PC-9 (cell line): ENCODE data around the gene PTPMT1. TPM values are rescaled to one million over a fixed set of nuclear protein-coding genes. Genes with fewer than 3 reads are reported as not detected.

Experiments
- BruUV-seq: library from RNA; stranded (reverse); fragments of 400-500 nt; replicated peaks from 2 replicates; lab custom pipeline; 2021; lab: Mats Ljungman, UMichigan
- CTCF ChIA-PET: fragments of 300-600 bp; sonication (Branson Sonifier 250); formaldehyde crosslinking; loops from one replicate; lab custom pipeline; 2022; ENCODE audit warnings: antibody characterized with exemption; lab: Charles Lee
- POLR2A ChIA-PET: fragments of 300-600 bp; sonication (Branson Sonifier 250); formaldehyde crosslinking; loops from one replicate; lab custom pipeline; 2022; ENCODE audit warnings: antibody characterized with exemption; ENCODE audit not compliant: unreplicated experiment; lab: Charles Lee
- DNase-seq, 2 experiments: peaks; one replicate each; pipeline versions ENCODE4 v3.0.0 to v3.0.0-alpha.2; 2015 to 2022; ENCODE audit warnings: mixed read lengths in 1 of 2
- H2AFZ ChIP-seq: fragments of 200-600 bp; sonication (generic); 2 replicates; pipeline ENCODE4 v1.8.1; 2017; ENCODE audit warnings: antibody characterized with exemption
- H3F3A ChIP-seq: fragments of 200-600 bp; sonication (generic); 2 replicates; pipeline ENCODE4 v1.8.1; 2017; ENCODE audit warnings: antibody characterized with exemption, mild to moderate bottlenecking, low read depth; ENCODE audit not compliant: insufficient read depth
- H3K27ac ChIP-seq: fragments of 200-600 bp; sonication (generic); 2 replicates; pipeline ENCODE4 v1.6.1; 2016; ENCODE audit warnings: mixed run types
- H3K27me3 ChIP-seq: fragments of 200-600 bp; sonication (generic); 2 replicates; pipeline ENCODE4 v1.6.1; 2016; ENCODE audit warnings: low read depth, mixed run types; ENCODE audit not compliant: insufficient read depth
- H3K36me3 ChIP-seq: fragments of 200-600 bp; sonication (generic); 2 replicates; pipeline ENCODE4 v1.6.1; 2016; ENCODE audit warnings: low read depth, mixed run types
- H3K4me1 ChIP-seq: fragments of 200-600 bp; sonication (generic); replicated peaks from 2 replicates; pipeline ENCODE4 v1.6.1; 2016; ENCODE audit warnings: mixed run types; ENCODE audit not compliant: insufficient read depth
- H3K4me2 ChIP-seq: fragments of 200-600 bp; sonication (generic); 2 replicates; pipeline ENCODE4 v1.6.1; 2017; ENCODE audit warnings: mixed run types
- H3K4me3 ChIP-seq: fragments of 200-600 bp; sonication (generic); 2 replicates; pipeline ENCODE4 v1.6.1; 2016; ENCODE audit warnings: mixed run types
- H3K79me2 ChIP-seq: fragments of 200-600 bp; sonication (generic); 2 replicates; pipeline ENCODE4 v1.6.1; 2017; ENCODE audit warnings: low read depth, mixed run types
- H3K9me2 ChIP-seq: fragments of 200-600 bp; sonication (generic); 2 replicates; pipeline ENCODE4 v1.8.1; 2017; ENCODE audit warnings: mild to moderate bottlenecking; ENCODE audit not compliant: insufficient read depth
- H3K9me3 ChIP-seq: fragments of 200-600 bp; sonication (generic); 2 replicates; pipeline ENCODE4 v1.8.1; 2016; ENCODE audit warnings: low read depth; ENCODE audit not compliant: insufficient read depth
- H4K20me1 ChIP-seq: fragments of 200-600 bp; sonication (generic); 2 replicates; pipeline ENCODE4 v1.8.1; 2017; ENCODE audit not compliant: insufficient read depth
- EZH2 ChIP-seq: fragments of 200-600 bp; sonication (generic); IDR thresholded peaks from 2 replicates; pipeline ENCODE4 v1.8.0; 2017; ENCODE audit warnings: antibody characterized with exemption, low read depth
- intact Hi-C: fragments of 100-400 bp; cut with micrococcal nuclease; formaldehyde crosslinking; loops from one replicate; pipeline ENCODE4 v1.10.0; 2022; ENCODE audit not compliant: unreplicated experiment
- total RNA-seq: library from RNA; stranded (reverse); gene quantifications from 2 replicates; pipeline ENCODE4 v1.2.3, GENCODE V29; 2021
- TF ChIP-seq, protein P1 (sequence below): fragments of 200-600 bp; sonication (generic); conservative IDR thresholded peaks from 2 replicates; pipeline ENCODE4 v1.6.1; 2017; ENCODE audit warnings: mixed run types, antibody characterized with exemption, mild to moderate bottlenecking, moderate library complexity

The PTPMT1 gene
- total RNA-seq, 1 experiment from 2014 or later, result 79.0 TPM

- no peak for DNase-seq
- Histone ChIP-seq H3K4me3 (no peak overlapping the region), H3K36me3 (peaks cover 27% of the 10 kb centered on the region), H3K79me2 (peaks cover 32% of the 10 kb centered on the region), H3K27me3 (no peaks in the 10 kb centered on the region), H3F3A (peaks cover 19% of the 10 kb centered on the region; the same call in 1 of the 2 replicates), H3K4me2 (no peak overlapping the region), H4K20me1 (peaks cover 4% of the 10 kb centered on the region; the same call in 1 of the 2 replicates), H3K27ac (no peak overlapping the region), H3K4me1 (0 out of 2 replicates have a peak, but pooled peaks cover under 1% of the 10 kb centered on the region), H3K9me2 (no peaks in the 10 kb centered on the region), H3K9me3 (no peaks in the 10 kb centered on the region), H2AFZ (no peak overlapping the region)
- intact Hi-C loops, result no loop called here
- no TSS peak for BruUV-seq
- POLR2A ChIA-PET, result interaction anchor here (0.5 to 0.6 kb wide), 2 partner anchors 32 to 88 kb away, joined by 5 to 8 read pairs; no protein-coding TSS in a partner anchor
- CTCF ChIA-PET, result no interaction called here
- no peak for TF ChIP-seq EZH2
- TF ChIP-seq, protein P1, sequence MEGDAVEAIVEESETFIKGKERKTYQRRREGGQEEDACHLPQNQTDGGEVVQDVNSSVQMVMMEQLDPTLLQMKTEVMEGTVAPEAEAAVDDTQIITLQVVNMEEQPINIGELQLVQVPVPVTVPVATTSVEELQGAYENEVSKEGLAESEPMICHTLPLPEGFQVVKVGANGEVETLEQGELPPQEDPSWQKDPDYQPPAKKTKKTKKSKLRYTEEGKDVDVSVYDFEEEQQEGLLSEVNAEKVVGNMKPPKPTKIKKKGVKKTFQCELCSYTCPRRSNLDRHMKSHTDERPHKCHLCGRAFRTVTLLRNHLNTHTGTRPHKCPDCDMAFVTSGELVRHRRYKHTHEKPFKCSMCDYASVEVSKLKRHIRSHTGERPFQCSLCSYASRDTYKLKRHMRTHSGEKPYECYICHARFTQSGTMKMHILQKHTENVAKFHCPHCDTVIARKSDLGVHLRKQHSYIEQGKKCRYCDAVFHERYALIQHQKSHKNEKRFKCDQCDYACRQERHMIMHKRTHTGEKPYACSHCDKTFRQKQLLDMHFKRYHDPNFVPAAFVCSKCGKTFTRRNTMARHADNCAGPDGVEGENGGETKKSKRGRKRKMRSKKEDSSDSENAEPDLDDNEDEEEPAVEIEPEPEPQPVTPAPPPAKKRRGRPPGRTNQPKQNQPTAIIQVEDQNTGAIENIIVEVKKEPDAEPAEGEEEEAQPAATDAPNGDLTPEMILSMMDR, result no peak
These were observed 7.4 kb downstream of the PTPMT1 start for GRCh38 chr11:47572715-47573255.

DNA sequence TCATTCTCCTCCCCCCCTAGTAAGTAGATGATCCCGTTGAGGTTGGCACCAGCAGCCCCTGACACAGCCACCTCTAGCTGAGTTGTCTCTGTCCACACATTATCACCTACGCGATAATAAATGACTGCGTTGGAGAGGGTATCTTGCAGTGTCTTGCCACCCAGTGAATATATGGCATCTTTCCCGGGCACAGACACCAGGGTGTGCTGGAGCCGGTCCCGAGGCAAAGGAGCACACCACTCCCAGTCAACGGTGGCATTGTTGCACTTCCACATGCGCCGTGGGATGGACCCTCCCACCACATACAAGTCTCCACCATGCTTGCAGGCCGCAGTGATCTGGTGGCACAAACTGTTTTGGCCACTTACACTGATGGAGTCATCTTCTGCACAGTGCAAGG lies 7.9 kb downstream of the PTPMT1 start:
- no peak for DNase-seq
- no TSS peak for BruUV-seq
- Histone ChIP-seq H3K27me3 (no peaks in the 10 kb centered on the region), H3K36me3 (peaks cover 27% of the 10 kb centered on the region), H3K27ac (no peak overlapping the region), H3K4me2 (no peak overlapping the region), H3K9me3 (no peaks in the 10 kb centered on the region), H2AFZ (no peak overlapping the region), H3K79me2 (peaks cover 32% of the 10 kb centered on the region), H3K9me2 (no peaks in the 10 kb centered on the region), H3F3A (peaks cover 23% of the 10 kb centered on the region; the same call in 1 of the 2 replicates), H3K4me1 (peaks cover 5% of the 10 kb centered on the region), H3K4me3 (no peak overlapping the region), H4K20me1 (peaks cover 4% of the 10 kb centered on the region; the same call in 1 of the 2 replicates)
- TF ChIP-seq EZH2, result no peak
- TF ChIP-seq, protein P1, result no peak
- intact Hi-C loops, result no loop called here
- ChIA-PET POLR2A (interaction anchor here (0.6 kb wide), 2 partner anchors 60 to 87 kb away, joined by 5 to 8 read pairs; no protein-coding TSS in a partner anchor), CTCF (no interaction called here)

DNA sequence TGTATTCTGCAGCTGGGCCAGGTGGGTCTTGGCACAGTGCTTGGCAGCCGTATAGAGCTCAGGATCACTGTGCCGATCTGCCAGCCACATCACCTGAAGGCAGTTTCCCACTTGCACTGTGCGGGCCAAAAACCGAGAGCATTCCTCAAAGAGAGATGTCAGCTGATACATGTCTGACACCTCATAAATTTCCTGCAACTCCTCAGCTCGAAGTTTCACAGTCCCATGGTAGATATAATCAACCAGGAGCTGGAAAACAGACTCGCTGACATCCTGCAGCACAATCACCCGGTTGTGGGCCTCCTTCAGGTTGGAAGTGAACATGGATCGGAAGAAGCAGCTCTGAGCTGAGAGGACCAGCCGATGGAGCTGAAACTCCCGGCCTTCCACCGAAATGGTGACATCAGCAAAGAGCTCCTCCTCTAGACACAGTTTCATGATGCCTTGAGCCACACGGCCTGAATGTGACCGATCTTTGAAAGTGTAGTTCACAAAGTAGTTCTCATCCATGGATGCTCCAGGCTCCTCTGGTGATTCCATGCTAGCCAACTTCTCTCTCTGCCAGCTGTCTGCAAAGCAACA lies 12.2 kb downstream of the PTPMT1 start:
- H3K79me2 ChIP-seq, result peaks cover 34% of the 10 kb centered on the region
- no peak for DNase-seq
- H3K27me3 ChIP-seq, result no peaks in the 10 kb centered on the region
- no peaks in the 10 kb centered on the region for H4K20me1 ChIP-seq
- CTCF ChIA-PET, result no interaction called here
- no peak for TF ChIP-seq EZH2
- TF ChIP-seq, protein P1, result no peak
- intact Hi-C loops, result no loop called here
- H3K9me2 ChIP-seq, result no peaks in the 10 kb centered on the region
- peaks cover 12% of the 10 kb centered on the region for H3K4me1 ChIP-seq
- H3K4me2 ChIP-seq, result peak overlapping the region; percentile 98
- POLR2A ChIA-PET, result interaction anchor here (0.5 to 0.6 kb wide), 3 partner anchors 11 to 1128 kb away, joined by 3 to 14 read pairs (median 5); no protein-coding TSS in a partner anchor
- H3K9me3 ChIP-seq, result no peaks in the 10 kb centered on the region
- H3K27ac ChIP-seq, result no peak overlapping the region
- H3F3A ChIP-seq, result peaks cover 16% of the 10 kb centered on the region; the same call in 1 of the 2 replicates
- H3K4me3 ChIP-seq, result peak overlapping the region; percentile 80; the same call in 1 of the 2 replicates
- peaks cover 17% of the 10 kb centered on the region; the same call in 1 of the 2 replicates for H3K36me3 ChIP-seq
- BruUV-seq, result TSS peak; percentile 39
- no peak overlapping the region for H2AFZ ChIP-seq
